ENCODE results near the gene TFR2. TPM values are rescaled to one million over a fixed set of nuclear protein-coding genes. Genes with fewer than 3 reads are reported as not detected.

The TFR2 gene
- total and polyA plus RNA-seq, 2 donors (not counting 1 experiment from before 2014, with no cell fraction given), result 5.9 to 10.0 TPM

GRCh38 chr7:100627238-100627549 is 14.2 kb downstream of the TFR2 start:
- 97% methylated on average over 19 of the region's 21 CpGs for WGBS (ENCODE audit: insufficient coverage)
- H3K27ac Mint-ChIP-seq, result no peak overlapping the region
- POLR2A ChIA-PET, result interaction anchor here (0.6 to 1.4 kb wide), 2 partner anchors 15 to 265 kb away, joined by 3 to 10 read pairs; partner anchors contain the start of gene MOSPD3
- H3K4me1 Mint-ChIP-seq, result peaks cover 12% of the 10 kb centered on the region
- H3K4me3 Mint-ChIP-seq, result peak overlapping the region; percentile 80
- no peak for TF ChIP-seq CTCF (IDR thresholded peaks at IDR 0.05)
- TF ChIP-seq EZH2 (IDR thresholded peaks at IDR 0.05; ENCODE audit: borderline replicate concordance, insufficient read depth, low read depth, low read length, poor library complexity, severe bottlenecking), result no peak
- CTCF ChIA-PET, result interaction anchor here (0.5 to 2.4 kb wide), 5 partner anchors 10 to 1241 kb away, joined by 3 to 7 read pairs (median 3); partner anchors contain the start of gene MOSPD3
- H3K9me3 Mint-ChIP-seq (ENCODE audit: insufficient read depth), result no peaks in the 10 kb centered on the region
- no peaks in the 10 kb centered on the region for H3K27me3 ChIP-seq (replicated peaks in 1 of 4; ENCODE audit: control extremely low read depth in 1 of 4, control insufficient read depth in 3 of 4, insufficient read depth in 4 of 4, low read length in 3 of 4)
- no peaks in the 10 kb centered on the region for H3K27me3 Mint-ChIP-seq
- H3K36me3 ChIP-seq (replicated peaks in 1 of 2; ENCODE audit: control extremely low read depth in 1 of 2, control insufficient read depth in 1 of 2, extremely low read depth in 1 of 2, insufficient read depth in 2 of 2, low read length in 1 of 2), result no peaks in the 10 kb centered on the region
- peak overlapping the region in 1 of 5 experiments; percentile 48 for H3K4me3 ChIP-seq (ENCODE audit: control extremely low read depth in 1 of 5, extremely low read depth in 1 of 5, insufficient read depth in 1 of 5, low read depth in 2 of 5, low read length in 4 of 5)
- no peaks in the 10 kb centered on the region for H3K79me2 ChIP-seq (ENCODE audit: control insufficient read depth, insufficient read depth, low read length)
- peak overlapping the region; percentile 64 for H3K9ac ChIP-seq (ENCODE audit: low read length)
- no peak overlapping the region for H3K27ac ChIP-seq (ENCODE audit: low read length in 2 of 2)
- no peaks in the 10 kb centered on the region for H4K20me1 ChIP-seq (ENCODE audit: control insufficient read depth, insufficient read depth, low read length, poor library complexity, severe bottlenecking)
- H3K4me1 ChIP-seq (ENCODE audit: control insufficient read depth in 2 of 2, insufficient read depth in 2 of 2, low read length in 2 of 2), result peaks cover 12 to 13% of the 10 kb centered on the region in 2 donors
- H3K4me2 ChIP-seq (replicated peaks; ENCODE audit: low read depth, low read length, poor library complexity, severe bottlenecking), result peak overlapping the region; percentile 89
- no peak for DNase-seq
- intact Hi-C loops (cut with micrococcal nuclease), result no loop called here
- H2AFZ ChIP-seq (ENCODE audit: insufficient read depth, low read depth, low read length, poor library complexity, severe bottlenecking), result peak overlapping the region; percentile 81
- H3K9me3 ChIP-seq (ENCODE audit: control extremely low read depth in 1 of 3, control insufficient read depth in 2 of 3, insufficient read depth in 1 of 3, low read length in 2 of 3), result no peaks in the 10 kb centered on the region
- no peak for ATAC-seq (ENCODE audit: low read depth)

GRCh38 chr7:100626530-100627237 is 14.7 kb downstream of the TFR2 start:
- peaks cover 12 to 13% of the 10 kb centered on the region in 2 donors for H3K4me1 ChIP-seq (ENCODE audit: control insufficient read depth in 2 of 2, insufficient read depth in 2 of 2, low read length in 2 of 2)
- Mint-ChIP-seq H3K27ac (no peak overlapping the region), H3K27me3 (no peaks in the 10 kb centered on the region), H3K4me1 (peaks cover 11% of the 10 kb centered on the region), H3K4me3 (peak overlapping the region; percentile 80), H3K9me3 (ENCODE audit: insufficient read depth) (no peaks in the 10 kb centered on the region)
- peak overlapping the region in 4 of 5 experiments; percentile 21 to 53 (median 44) for H3K4me3 ChIP-seq (ENCODE audit: control extremely low read depth in 1 of 5, extremely low read depth in 1 of 5, insufficient read depth in 1 of 5, low read depth in 2 of 5, low read length in 4 of 5)
- H3K9ac ChIP-seq (ENCODE audit: low read length), result peak overlapping the region; percentile 64
- intact Hi-C loops (cut with micrococcal nuclease), result loop anchor here (1.0 kb wide), 4 partner anchors 14 to 47 kb away; partner anchors contain the start of genes FBXO24, GNB2, LRCH4 and MOSPD3
- DNase-seq (peak; percentile 83), ATAC-seq (ENCODE audit: low read depth) (peak; percentile 99)
- ChIA-PET CTCF (interaction anchor here (0.5 to 2.4 kb wide), 8 partner anchors 11 to 1241 kb away, joined by 3 to 7 read pairs (median 3); partner anchors contain the start of genes GNB2 and MOSPD3), POLR2A (interaction anchor here (0.6 to 1.4 kb wide), 2 partner anchors 14 to 264 kb away, joined by 3 to 10 read pairs; partner anchors contain the start of gene MOSPD3)
- H2AFZ ChIP-seq (ENCODE audit: insufficient read depth, low read depth, low read length, poor library complexity, severe bottlenecking), result peak overlapping the region; percentile 81
- WGBS (ENCODE audit: insufficient coverage), result 6% methylated on average over 29 of the region's 37 CpGs
- TF ChIP-seq CTCF (IDR thresholded peaks at IDR 0.05) (no peak), EZH2 (IDR thresholded peaks at IDR 0.05; ENCODE audit: borderline replicate concordance, insufficient read depth, low read depth, low read length, poor library complexity, severe bottlenecking) (no peak)
- peak overlapping the region in 1 of 2 donors; percentile 55 for H3K27ac ChIP-seq (ENCODE audit: low read length in 2 of 2)
- H3K4me2 ChIP-seq (replicated peaks; ENCODE audit: low read depth, low read length, poor library complexity, severe bottlenecking), result peak overlapping the region; percentile 89
- H3K9me3 ChIP-seq (ENCODE audit: control extremely low read depth in 1 of 3, control insufficient read depth in 2 of 3, insufficient read depth in 1 of 3, low read length in 2 of 3), result no peaks in the 10 kb centered on the region
- no peaks in the 10 kb centered on the region for H3K27me3 ChIP-seq (replicated peaks in 1 of 4; ENCODE audit: control extremely low read depth in 1 of 4, control insufficient read depth in 3 of 4, insufficient read depth in 4 of 4, low read length in 3 of 4)
- H4K20me1 ChIP-seq (ENCODE audit: control insufficient read depth, insufficient read depth, low read length, poor library complexity, severe bottlenecking), result no peaks in the 10 kb centered on the region
- no peaks in the 10 kb centered on the region for H3K36me3 ChIP-seq (replicated peaks in 1 of 2; ENCODE audit: control extremely low read depth in 1 of 2, control insufficient read depth in 1 of 2, extremely low read depth in 1 of 2, insufficient read depth in 2 of 2, low read length in 1 of 2)
- no peaks in the 10 kb centered on the region for H3K79me2 ChIP-seq (ENCODE audit: control insufficient read depth, insufficient read depth, low read length)

Measured in B cell (primary cell).